Stimulated activated CD8-positive, alpha-beta memory T cell treated with anti-CD3 and anti-CD28 coated beads, Interleukin-15, amount 100 ng/mL, for 48 hours (primary cell): Measurements from ENCODE around the gene SIGLEC11.
A peak's percentile ranks its signal among the peaks of the same experiment; 100 is the strongest.
"Not testable (repeated sequence)": the region's sequence is repeated elsewhere in the genome, so short reads cannot be mapped to it uniquely, and the experiment has no call there.

ENCODE experiments used
- DNase-seq, 2 donors: peaks; one replicate each; pipeline ENCODE4 v3.0.0-alpha.2; 2020; ENCODE audit warnings: low read depth in 2 of 2

The SIGLEC11 gene

DNA sequence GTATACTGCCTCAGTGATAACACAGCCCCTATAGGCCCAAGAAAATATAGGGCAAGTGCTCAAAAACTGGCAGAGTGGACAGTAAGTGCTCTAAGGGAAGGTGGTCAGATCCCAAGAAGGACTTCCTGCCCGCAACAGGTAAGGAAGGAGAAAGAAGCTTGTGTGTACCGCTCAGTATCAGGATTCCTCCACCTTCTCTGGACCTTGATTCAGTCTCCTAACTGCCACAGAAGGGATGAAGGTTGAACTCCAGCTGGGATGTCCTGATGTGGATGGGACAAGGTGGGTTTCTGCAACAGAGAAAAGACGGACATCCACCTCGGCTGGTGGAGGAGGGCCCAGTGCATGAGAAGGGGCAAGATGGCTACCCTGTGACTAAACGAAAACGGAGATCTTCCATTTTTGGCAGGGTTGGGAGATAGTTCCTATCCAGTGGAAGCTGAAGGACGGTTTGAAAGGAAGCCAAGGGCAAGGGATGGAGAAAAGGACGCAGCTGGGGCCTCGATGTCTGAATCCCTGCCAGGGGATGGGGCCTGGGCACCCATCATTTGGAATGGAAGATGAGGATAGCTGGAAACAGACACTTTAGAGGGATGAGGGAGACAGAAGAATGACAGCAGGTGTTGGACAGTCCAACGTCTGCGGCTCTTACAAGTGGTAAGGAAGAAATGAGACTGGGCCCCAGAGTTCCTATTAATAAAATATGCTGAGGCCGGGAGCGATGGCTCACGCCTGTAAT, 33.3 kb downstream of the SIGLEC11 start:
- DNase-seq: no peak

DNA sequence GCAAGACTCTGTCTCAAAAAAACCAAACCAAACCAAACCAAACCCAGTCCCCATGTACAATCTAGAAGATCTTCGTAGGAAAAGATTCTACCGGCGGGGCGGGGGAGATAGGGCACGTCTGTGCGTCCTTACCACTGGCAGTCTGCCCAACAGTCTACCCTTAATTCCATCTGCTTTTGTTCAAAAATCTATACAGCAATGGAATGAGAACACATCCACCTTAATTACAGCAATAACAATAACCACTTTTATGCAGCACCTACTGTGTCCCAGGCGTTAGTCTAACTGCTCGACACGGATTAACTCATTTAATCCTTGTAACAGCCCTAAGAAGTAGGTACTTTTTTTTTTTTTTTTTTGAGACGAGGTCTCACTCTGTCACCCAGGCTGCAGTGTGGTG, 34.5 kb downstream of the SIGLEC11 start:
- DNase-seq: no peak

- DNase-seq: no peak
These were observed 35.5 kb downstream of the SIGLEC11 start for GRCh38 chr19:49925486-49925885.

GRCh38 chr19:49924881-49925210, 36.1 kb downstream of the SIGLEC11 start:
- DNase-seq: not testable (repeated sequence)

- no peak for DNase-seq
These were observed 36.7 kb downstream of the SIGLEC11 start for GRCh38 chr19:49924004-49924880.

DNA sequence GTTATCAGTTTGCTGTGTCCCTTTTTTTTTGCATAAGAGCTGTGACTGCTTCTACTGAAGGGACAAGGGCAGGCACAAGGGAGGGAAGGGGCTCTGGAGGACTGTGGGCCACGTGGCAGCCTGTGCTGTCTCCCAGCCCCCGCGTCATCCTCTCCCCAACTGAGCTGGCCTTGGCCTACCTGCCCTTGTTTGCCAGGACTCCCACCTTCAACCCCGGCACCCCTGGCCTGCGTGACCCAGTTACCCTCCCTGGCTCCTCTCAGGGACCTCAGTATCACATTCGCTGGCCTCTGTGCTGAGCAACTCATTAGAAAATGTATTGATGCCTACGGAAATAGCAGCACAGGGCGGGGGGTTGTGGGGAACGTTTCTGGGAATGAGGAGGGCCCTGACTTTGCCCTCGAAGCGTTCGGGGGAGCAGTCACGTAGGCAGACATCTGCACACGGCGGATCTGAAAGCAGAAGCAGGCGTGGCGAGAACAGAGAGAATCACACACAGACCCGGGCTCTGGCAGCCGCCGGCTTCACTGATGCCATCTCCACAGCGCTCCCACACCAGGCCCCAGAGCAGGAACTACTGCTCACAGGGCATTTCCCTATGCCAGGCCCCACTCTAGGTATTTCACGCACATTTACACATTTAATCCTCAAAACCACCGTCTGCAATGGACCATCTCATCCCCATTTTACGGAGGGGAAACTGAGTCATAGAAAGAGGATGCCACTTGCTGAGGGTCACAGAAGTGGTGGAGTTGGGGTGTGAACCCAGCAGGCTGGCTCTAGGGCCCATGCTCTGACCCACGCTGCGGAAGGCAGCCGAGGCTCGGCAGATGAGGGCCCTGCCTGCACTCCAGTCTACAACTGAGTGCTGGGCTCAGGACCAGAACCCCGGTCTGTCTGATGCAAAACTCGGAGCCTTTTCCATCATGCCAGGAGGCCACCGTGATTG, 37.6 kb downstream of the SIGLEC11 start:
- DNase-seq: no peak

DNA sequence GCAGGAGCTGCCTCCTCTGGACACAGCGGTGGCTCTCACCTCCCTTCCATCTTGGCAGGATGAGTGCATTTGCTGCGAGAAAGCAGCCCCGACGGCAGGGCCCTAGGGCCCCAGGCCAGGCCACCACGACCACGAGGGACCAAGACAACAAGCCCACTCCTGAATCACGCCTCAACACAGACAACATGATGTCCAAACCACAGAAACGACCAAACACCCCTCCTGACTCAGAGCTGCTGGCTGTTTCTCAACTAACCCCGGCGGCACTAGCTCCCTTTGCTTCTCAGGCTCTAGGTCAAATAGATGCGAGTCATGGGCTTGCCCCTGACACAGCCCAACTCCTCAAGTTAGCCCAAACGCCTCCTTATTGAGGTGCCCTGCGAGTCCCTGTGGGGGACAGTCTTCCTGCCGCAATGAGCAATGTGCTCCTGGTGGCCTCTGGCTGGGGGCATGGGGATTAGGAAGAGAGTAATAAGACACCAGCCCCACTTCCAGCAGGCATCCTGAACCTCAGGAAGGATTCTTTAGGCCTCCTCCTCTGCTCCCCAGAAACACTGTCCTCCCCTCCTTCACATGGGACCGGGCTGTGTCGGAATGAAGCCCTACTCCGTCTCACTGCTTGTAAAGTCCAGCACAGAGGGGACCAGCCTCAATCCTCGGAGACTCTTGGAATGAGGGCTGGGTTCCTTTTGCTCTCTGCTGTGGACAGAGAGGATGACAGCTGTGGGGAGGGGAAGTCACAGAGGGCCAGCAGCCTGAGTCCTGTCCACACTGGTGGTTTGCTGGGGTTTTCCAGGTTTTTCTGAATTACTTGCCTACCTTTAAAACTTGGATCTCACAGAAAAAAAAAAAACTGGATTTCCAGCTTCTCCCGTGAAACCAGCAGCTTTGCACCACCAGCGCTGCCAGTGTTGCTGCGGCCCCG, 38.8 kb downstream of the SIGLEC11 start:
- DNase-seq: peak in 1 of 2 donors; percentile 33

DNA sequence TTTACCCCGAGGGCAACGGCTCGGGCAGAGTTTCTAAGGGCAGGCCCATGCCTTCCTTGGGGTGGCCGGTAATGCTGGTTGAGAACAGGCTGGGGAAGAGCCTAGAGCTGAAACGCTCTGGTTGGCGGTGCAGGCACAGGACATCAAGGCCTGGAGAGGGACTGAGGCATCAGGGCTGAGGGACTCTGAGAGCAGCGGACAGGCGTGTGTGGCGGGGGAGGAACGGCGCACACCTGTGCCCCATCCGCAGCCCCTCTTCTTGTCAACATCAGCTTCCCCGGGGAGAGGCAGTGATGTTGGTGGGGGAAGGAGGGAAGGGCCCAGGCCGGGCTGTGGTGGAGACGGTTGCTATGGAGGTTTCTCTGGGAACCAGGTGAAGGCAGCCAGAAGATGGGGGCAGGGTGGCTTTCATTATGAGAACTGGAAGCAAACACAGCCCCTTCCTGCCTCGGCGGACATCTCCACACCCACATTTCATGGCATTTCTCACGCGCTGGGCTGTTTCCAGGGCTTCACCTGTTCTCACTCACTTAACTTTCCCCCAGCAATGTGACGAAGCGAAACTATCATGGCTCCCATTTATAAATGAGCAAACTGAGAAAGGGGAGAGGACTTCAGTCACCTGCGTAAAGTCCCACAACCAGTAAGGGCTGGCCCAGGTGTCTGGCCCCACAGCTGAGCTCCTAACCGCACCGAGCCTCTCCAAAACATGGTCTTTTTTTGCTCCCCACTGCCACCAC, 40.2 kb downstream of the SIGLEC11 start:
- DNase-seq: no peak

GRCh38 chr19:49918089-49918488, 42.9 kb downstream of the SIGLEC11 start:
- no peak for DNase-seq

DNA sequence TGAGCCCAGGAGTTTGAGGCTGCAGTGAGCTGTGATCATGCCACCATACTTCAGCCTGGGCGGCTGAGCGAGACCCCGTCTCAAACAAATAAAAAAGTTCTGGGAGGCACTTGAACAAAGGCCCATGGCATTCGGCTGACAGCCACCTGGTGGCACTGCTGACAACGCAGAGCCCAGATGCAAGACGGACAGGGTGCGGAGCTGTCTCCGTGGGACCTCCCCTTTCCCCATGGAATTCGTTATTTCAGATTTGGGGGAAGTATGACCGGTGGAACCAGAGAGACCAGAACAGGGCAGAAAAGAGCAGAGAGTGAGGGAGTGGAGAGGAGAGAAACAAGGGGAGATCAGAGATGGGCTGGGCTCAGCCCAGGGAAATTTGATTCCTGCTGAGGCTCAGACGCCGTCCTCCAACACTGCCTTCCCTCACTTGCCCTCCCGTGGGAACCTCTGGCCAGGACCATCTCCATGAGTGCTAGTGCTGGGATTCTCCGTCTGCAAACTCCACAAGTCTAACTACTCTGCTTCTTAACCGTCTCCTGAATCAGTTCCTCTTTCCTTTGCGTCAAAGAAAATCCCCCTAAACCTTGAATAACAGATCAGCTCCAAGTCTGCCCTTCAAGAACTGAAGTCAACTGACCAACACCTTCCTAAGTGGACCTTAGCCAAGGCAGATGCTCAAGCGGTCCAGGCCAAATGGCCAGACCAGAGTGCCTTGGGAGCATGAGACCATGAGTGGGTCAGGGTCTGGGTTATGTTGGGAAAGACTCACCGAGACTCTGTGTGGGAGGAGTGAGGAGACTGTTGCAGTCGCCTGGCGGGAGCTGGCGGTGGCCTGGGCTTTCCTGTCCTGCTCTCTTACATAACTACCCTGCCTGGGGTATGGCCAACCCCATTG, 43.9 kb downstream of the SIGLEC11 start:
- DNase-seq: no peak

GRCh38 chr19:49915271-49915670, 45.7 kb downstream of the SIGLEC11 start:
- DNase-seq: no peak

DNA sequence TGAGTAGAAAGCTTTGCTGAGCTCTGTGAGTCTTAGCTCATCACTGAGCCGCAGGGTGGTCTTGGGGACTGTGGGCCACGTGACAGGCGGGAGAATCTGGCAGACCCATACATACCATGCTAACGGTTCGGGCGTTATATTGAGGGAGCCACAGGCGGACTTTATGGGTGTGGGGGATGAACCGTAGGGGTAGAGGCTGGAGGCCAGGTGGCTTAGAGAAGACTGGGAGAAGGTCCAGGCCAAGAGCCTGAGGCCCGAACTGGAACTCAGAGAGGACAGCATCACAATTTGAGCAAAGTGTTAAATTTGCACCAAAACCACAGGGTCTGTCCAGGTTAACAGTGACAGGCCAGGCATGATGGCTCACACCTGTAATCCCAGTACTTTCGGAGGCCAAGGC, 47.3 kb downstream of the SIGLEC11 start:
- no peak for DNase-seq

GRCh38 chr19:49912965-49913685, 47.8 kb downstream of the SIGLEC11 start:
- DNase-seq: no peak

- DNase-seq: no peak
These were observed 49.4 kb downstream of the SIGLEC11 start for GRCh38 chr19:49911381-49912145.

DNA sequence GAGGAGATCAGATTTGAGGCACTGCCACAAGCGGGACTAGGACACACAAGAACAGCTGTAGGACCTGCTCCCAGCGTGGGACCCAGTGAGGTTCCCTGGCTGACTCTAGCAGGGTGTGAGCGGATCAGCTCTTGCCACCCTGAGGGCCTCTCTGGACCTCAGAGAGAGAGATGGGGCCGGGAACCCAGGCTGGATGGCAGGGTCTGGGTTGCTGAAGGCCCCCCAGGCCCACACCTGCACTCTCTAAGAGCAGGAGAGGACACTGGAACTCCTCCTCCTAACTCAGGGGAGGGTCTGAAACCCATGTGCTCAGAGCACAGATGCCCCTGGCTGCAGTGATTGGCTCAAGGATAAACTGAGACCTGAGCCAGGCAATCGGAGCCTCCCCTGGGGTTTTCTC, 50.8 kb downstream of the SIGLEC11 start:
- DNase-seq: no peak

GRCh38 chr19:49908480-49909420, 52.2 kb downstream of the SIGLEC11 start:
- no peak for DNase-seq
